H9 (cell line): ENCODE data around the gene GRK3. TPM values are rescaled to one million over a fixed set of nuclear protein-coding genes. Genes with fewer than 3 reads are reported as not detected.

Experiments
- DNase-seq: peaks from one replicate; pipeline ENCODE4 v3.0.0-alpha.2; 2017
- H2AFZ ChIP-seq: one replicate; pipeline ENCODE4 v1.6.1; 2013; ENCODE audit warnings: mild to moderate bottlenecking, low read length, control low read depth, moderate library complexity
- H2AK5ac ChIP-seq: 2 replicates; pipeline ENCODE4 v1.6.1; 2013; ENCODE audit warnings: low read length, control low read depth, mixed read lengths; ENCODE audit not compliant: insufficient read length
- H2BK120ac ChIP-seq: one replicate; pipeline ENCODE4 v1.6.1; 2013; ENCODE audit warnings: low read depth, mild to moderate bottlenecking, low read length, control low read depth, inconsistent platforms; ENCODE audit not compliant: poor library complexity, severe bottlenecking
- H2BK12ac ChIP-seq: 2 replicates; pipeline ENCODE4 v1.6.1; 2013; ENCODE audit warnings: low read length, control low read depth, mixed read lengths, low read depth; ENCODE audit not compliant: insufficient read length
- H2BK15ac ChIP-seq: 2 replicates; pipeline ENCODE4 v1.6.1; 2013; ENCODE audit warnings: low read depth, low read length, control low read depth
- H2BK20ac ChIP-seq: one replicate; pipeline ENCODE4 v1.6.1; 2013; ENCODE audit warnings: low read depth, mild to moderate bottlenecking, low read length, control low read depth, inconsistent platforms; ENCODE audit not compliant: poor library complexity, severe bottlenecking
- H2BK5ac ChIP-seq: 2 replicates; pipeline ENCODE4 v1.6.1; 2013; ENCODE audit warnings: low read length, control low read depth, mixed read lengths; ENCODE audit not compliant: insufficient read length
- H3K14ac ChIP-seq: 2 replicates; pipeline ENCODE4 v1.6.1; 2013; ENCODE audit warnings: low read length, control low read depth; ENCODE audit not compliant: insufficient read depth
- H3K18ac ChIP-seq: 2 replicates; pipeline ENCODE4 v1.6.1; 2013; ENCODE audit warnings: low read depth, mild to moderate bottlenecking, mixed read lengths, low read length, control low read depth; ENCODE audit not compliant: insufficient read length
- H3K23ac ChIP-seq: 2 replicates; pipeline ENCODE4 v1.6.1; 2013; ENCODE audit warnings: low read length, control low read depth, mixed read lengths, low read depth; ENCODE audit not compliant: insufficient read length
- H3K23me2 ChIP-seq: 2 replicates; pipeline ENCODE4 v1.6.1; 2013; ENCODE audit warnings: low read depth, mild to moderate bottlenecking, mixed read lengths, low read length, control low read depth; ENCODE audit not compliant: insufficient read length, poor library complexity, severe bottlenecking
- H3K27ac ChIP-seq: 2 replicates; pipeline ENCODE4 v1.5.1; 2013; ENCODE audit warnings: low read length, control low read depth, mixed read lengths, low read depth; ENCODE audit not compliant: insufficient read length
- H3K27me3 ChIP-seq: 2 replicates; pipeline ENCODE4 v1.6.1; 2013; ENCODE audit warnings: low read length, control low read depth, inconsistent platforms; ENCODE audit not compliant: insufficient read depth
- H3K4ac ChIP-seq: 2 replicates; pipeline ENCODE4 v1.6.1; 2013; ENCODE audit warnings: low read depth, mild to moderate bottlenecking, control low read depth, inconsistent platforms, low read length, moderate library complexity
- H3K4me1 ChIP-seq: 2 replicates; pipeline ENCODE4 v1.6.1; 2013; ENCODE audit warnings: low read length, control low read depth, inconsistent platforms; ENCODE audit not compliant: insufficient read depth
- H3K4me2 ChIP-seq: 2 replicates; pipeline ENCODE4 v1.6.1; 2013; ENCODE audit warnings: low read length, control low read depth, mixed read lengths; ENCODE audit not compliant: insufficient read length, insufficient read depth
- H3K56ac ChIP-seq: 2 replicates; pipeline ENCODE4 v1.6.1; 2013; ENCODE audit warnings: low read depth, mild to moderate bottlenecking, mixed read lengths, low read length, control low read depth; ENCODE audit not compliant: insufficient read length
- H3K79me1 ChIP-seq: 2 replicates; pipeline ENCODE4 v1.6.1; 2013; ENCODE audit warnings: low read depth, mild to moderate bottlenecking, moderate library complexity, low read length, control low read depth, inconsistent platforms; ENCODE audit not compliant: insufficient read depth, poor library complexity, severe bottlenecking
- H3K79me2 ChIP-seq: 2 replicates; pipeline ENCODE4 v1.6.1; 2013; ENCODE audit warnings: low read length, control low read depth, inconsistent platforms; ENCODE audit not compliant: insufficient read depth
- H3K9ac ChIP-seq: 2 replicates; pipeline ENCODE4 v1.6.1; 2013; ENCODE audit warnings: low read length, control low read depth, mixed read lengths; ENCODE audit not compliant: insufficient read length; ENCODE audit errors: extremely low read depth
- H3K9me3 ChIP-seq: one replicate; pipeline ENCODE4 v1.6.1; 2013; ENCODE audit warnings: low read depth, low read length, inconsistent platforms; ENCODE audit not compliant: control insufficient read depth
- H3T11ph ChIP-seq: one replicate; pipeline ENCODE4 v1.6.1; 2013; ENCODE audit warnings: mild to moderate bottlenecking, low read length, control low read depth, inconsistent platforms
- H4K20me1 ChIP-seq: one replicate; pipeline ENCODE4 v1.6.1; 2013; ENCODE audit not compliant: control insufficient read depth, insufficient read length, insufficient read depth
- H4K5ac ChIP-seq: 2 replicates; pipeline ENCODE4 v1.6.1; 2013; ENCODE audit warnings: low read depth, mild to moderate bottlenecking, mixed read lengths, low read length, control low read depth; ENCODE audit not compliant: insufficient read length
- H4K8ac ChIP-seq: replicated peaks from 2 replicates; pipeline ENCODE4 v1.6.1; 2013; ENCODE audit warnings: low read length, control low read depth, mixed read lengths, low read depth; ENCODE audit not compliant: insufficient read length
- H4K91ac ChIP-seq: 2 replicates; pipeline ENCODE4 v1.6.1; 2013; ENCODE audit warnings: low read depth, mild to moderate bottlenecking, moderate library complexity, mixed read lengths, low read length, control low read depth; ENCODE audit not compliant: insufficient read length
- H3K27ac Mint-ChIP-seq, 3 experiments: 2 replicates in 2 of 3; 3 replicates in 1 of 3; pipeline ENCODE4 v1.8.0; 2020 to 2021; ENCODE audit warnings: mixed read lengths in 3 of 3, mild to moderate bottlenecking in 1 of 3, moderate library complexity in 1 of 3
- H3K27me3 Mint-ChIP-seq: 2 replicates; pipeline ENCODE4 v1.8.0; 2021; ENCODE audit warnings: low read depth, mild to moderate bottlenecking, moderate library complexity, mixed read lengths
- H3K36me3 Mint-ChIP-seq, 3 experiments: 2 replicates in 2 of 3; 3 replicates in 1 of 3; pipeline ENCODE4 v1.8.0; 2020 to 2021; ENCODE audit warnings: low read depth in 3 of 3, mixed read lengths in 3 of 3; ENCODE audit not compliant: insufficient read depth in 1 of 3
- H3K4me1 Mint-ChIP-seq, 2 experiments: 2 replicates each; pipeline ENCODE4 v1.8.0; 2020; ENCODE audit warnings: mixed read lengths in 2 of 2
- H3K4me3 Mint-ChIP-seq, 2 experiments: 2 replicates in 1 of 2; 3 replicates in 1 of 2; pipeline ENCODE4 v1.8.0; 2020 to 2021; ENCODE audit warnings: mild to moderate bottlenecking in 2 of 2, mixed read lengths in 2 of 2, moderate library complexity in 1 of 2
- H3K9me3 Mint-ChIP-seq, 2 experiments: 2 replicates in 1 of 2; 3 replicates in 1 of 2; pipeline ENCODE4 v1.8.0; 2020; ENCODE audit warnings: mild to moderate bottlenecking in 2 of 2, mixed read lengths in 2 of 2, moderate library complexity in 1 of 2
- CTCF ChIP-seq: fragments of 200-600 bp; sonication (generic); conservative IDR thresholded peaks from 3 replicates; pipeline ENCODE4 v1.8.0; 2021; ENCODE audit warnings: antibody characterized with exemption, mild to moderate bottlenecking
- WGBS: extraction: QIAGEN DNeasy Blood & Tissue Kit; methylation state at CpG from one replicate; pipeline ENCODE4 v1.1.7; 2013; ENCODE audit warnings: missing lambda C conversion rate, low lambda C conversion rate, mixed read lengths; ENCODE audit not compliant: insufficient read length; ENCODE audit errors: extremely low coverage; 5-methylcytosine and 5-hydroxymethylcytosine counted together
- total RNA-seq: library from RNA; stranded (reverse); gene quantifications from 2 replicates; pipeline ENCODE4 v1.2.1, GENCODE V29; 2021

GRK3 gene
- total RNA-seq, 1 experiment from 2014 or later: 23.9 TPM

DNA sequence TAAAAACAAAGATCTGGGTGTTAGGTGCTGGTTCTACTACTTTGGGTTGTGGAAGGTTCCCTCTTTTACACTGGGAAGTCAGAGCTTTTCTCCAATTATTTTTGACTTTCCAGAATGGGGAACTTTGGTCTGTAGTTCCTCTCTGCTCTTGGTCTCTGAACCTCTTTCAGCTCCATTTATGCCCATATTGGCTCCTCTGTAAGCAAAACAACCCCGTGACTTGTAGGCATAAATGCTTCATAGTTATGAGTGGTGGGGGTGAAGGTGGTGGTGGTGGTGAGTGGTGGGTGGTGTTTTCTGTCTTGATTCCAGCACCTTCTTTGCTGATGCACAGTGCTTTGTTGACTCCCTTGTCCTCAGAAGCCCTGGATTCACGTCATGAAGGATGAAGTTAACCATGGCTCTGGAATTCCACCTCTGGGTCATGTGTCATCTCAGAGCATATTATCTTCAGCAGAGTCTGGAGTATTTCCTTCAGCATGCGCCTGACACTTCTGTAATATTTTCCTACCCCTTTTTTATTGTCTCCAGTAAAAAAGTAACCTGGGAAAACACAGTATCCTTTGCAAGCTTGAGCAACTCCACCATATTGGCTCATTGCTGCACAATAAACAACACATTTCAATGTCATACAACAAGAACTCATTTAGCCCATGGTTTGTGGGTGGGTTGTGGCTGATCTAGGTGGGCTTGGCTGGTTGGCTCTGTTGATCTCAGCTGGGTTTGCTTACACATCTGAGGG is 24.1 kb upstream of the GRK3 start:
- TF ChIP-seq CTCF: no peak
- H3K4me1 ChIP-seq: no peaks in the 10 kb centered on the region
- Mint-ChIP-seq H3K27me3 (peaks cover 4% of the 10 kb centered on the region), H3K4me3 (no peak overlapping the region), H3K4me1 (peaks cover 2 to 8% of the 10 kb centered on the region in 2 experiments; a peak in 3 of 4 replicates), H3K27ac (no peak overlapping the region), H3K9me3 (no peaks in the 10 kb centered on the region), H3K36me3 (no peaks in the 10 kb centered on the region)
- no peaks in the 10 kb centered on the region for H3K23me2 ChIP-seq
- no peak overlapping the region for H2BK15ac ChIP-seq
- no peak overlapping the region for H2BK20ac ChIP-seq
- no peaks in the 10 kb centered on the region for H3K9me3 ChIP-seq
- no peak overlapping the region for H2BK120ac ChIP-seq
- H2AK5ac ChIP-seq: no peak overlapping the region
- no peak overlapping the region for H3K9ac ChIP-seq
- H3K79me1 ChIP-seq: no peaks in the 10 kb centered on the region
- H2BK12ac ChIP-seq: no peak overlapping the region
- H4K8ac ChIP-seq: no peak overlapping the region
- no peak overlapping the region for H3K4ac ChIP-seq
- H3K56ac ChIP-seq: no peak overlapping the region
- H2BK5ac ChIP-seq: no peak overlapping the region
- no peak for DNase-seq
- H3K18ac ChIP-seq: no peak overlapping the region
- H3K4me2 ChIP-seq: no peak overlapping the region
- no peaks in the 10 kb centered on the region; the same call in 1 of the 2 replicates for H3K27me3 ChIP-seq
- H4K20me1 ChIP-seq: no peaks in the 10 kb centered on the region
- H3K27ac ChIP-seq: no peak overlapping the region
- no peak overlapping the region for H3K23ac ChIP-seq
- no peak overlapping the region for H4K5ac ChIP-seq
- no peak overlapping the region for H2AFZ ChIP-seq
- no peaks in the 10 kb centered on the region for H3K79me2 ChIP-seq
- H3K14ac ChIP-seq: no peak overlapping the region
- H3T11ph ChIP-seq: no peak overlapping the region
- H4K91ac ChIP-seq: no peak overlapping the region
- no CpG with 5 or more reads among the region's 3 CpGs for WGBS
